ENCODE measurements around the gene HDGFL2.

Gene HDGFL2

DNA sequence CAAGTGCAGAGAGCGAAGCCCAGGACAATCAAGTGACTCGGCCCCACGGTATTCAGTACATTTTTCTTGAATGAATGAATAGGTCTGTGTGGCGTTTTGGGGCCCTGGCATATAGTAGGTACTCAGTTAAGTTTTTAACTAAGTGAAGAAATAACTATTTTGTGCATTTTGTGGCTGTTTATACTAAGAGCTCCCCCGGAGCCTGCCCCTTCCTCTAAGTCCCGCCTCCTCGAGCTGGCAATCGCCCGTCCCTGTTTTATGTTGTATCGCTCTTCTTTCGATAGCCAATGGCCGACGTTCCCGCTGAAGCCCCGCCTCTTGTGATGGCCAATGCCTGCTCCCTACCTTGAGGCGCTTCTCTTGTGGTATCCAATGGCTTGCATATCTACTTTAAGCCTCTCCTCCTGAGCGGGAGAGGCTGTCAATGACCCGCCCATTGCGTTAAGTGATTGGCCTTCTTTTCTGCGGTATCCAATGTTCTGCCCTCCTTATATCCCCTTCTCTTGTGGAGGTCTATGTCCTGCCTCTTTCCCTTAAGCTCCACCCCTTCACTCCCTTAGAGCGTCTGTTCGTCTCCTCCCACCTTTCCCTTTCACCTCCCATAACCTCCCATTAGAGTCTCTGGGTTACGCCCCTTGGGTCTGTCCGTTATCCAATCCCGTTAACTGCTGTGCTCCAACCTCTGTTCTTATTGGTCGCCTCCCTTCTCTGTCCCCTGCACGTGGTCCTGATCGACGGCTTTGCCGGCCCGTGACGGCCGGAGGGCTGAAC lies 509 bp upstream of the HDGFL2 start:
- DNase-seq: peak; percentile 99

- no peak for DNase-seq
Measured at GRCh38 chr19:4473011-4473762, 1.1 kb downstream of the HDGFL2 start.

DNA sequence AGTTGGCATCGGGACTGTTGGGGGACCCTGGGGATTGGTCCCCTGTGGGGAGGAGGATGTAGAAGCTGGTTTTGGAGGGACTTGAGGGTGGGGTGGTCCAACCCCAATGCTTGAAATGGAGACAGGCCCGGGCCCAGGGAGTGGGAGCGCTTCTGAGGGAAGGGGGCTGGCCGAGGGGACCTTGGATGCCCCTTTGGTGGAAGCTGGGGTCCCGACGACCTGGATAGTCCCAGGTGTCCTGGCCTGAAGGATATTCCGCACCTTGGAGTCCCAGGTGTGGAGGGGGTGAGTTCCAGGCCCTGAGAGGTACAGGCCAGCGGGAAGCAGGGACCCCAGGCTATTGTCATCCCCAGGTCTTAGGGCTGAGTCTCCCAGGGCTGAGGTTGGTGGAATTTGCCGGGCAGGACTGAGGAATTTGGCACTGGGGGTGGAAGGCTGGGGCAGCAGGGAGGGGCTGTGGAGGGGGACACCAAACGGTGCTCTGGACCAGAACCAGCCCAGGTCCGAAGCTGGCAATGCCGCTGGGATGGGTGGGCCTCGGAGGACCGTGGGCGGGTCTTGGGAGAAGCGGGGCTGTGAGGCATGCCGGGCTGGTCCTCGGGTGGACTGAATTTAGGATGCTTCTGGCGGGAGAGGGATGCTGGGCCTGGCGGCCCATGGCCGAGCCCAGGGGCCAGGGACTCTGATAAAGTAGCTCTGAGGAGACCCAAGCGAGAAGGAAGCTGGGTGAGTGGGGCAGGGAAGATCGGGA lies 1.8 kb downstream of the HDGFL2 start:
- no peak for DNase-seq

- DNase-seq: no peak
Measured at GRCh38 chr19:4474514-4475022, 2.5 kb downstream of the HDGFL2 start.

DNA sequence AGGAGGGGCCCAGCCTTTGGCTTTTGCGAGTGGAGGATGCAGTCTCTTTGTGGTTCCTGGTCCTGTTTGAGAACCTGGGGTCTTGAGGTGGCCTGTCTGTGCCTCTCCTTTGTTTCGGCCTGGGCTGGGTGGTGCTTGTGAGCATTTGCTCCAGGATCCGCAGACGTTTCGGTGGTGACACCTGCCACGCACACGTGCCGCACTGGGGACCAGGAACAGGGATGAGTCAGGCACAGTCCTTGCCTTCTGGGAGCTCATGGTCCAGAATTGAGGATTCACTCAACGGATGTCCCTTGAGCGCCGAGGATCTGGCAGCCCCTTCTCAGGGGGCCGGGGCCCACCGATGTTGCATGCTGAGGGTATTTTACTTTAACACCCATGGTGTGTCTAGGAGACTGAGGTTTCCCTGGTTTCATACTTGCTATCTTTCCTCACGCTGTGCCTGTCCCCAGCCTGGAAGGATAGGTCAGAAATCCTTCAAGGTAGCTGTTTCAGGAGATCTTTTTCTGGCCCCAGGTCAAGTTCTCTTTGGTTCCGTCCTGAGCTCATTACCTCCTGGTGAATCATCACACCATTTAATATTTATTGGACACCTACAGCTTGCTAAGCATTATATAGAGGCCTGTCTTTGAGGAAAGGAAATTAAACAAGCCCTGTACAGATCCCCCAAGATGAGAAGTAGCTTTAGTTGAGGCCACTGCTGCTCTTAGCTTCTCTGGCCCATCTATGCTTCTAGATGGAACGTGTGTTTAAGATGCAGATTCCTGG lies 5.1 kb downstream of the HDGFL2 start:
- DNase-seq: no peak

DNA sequence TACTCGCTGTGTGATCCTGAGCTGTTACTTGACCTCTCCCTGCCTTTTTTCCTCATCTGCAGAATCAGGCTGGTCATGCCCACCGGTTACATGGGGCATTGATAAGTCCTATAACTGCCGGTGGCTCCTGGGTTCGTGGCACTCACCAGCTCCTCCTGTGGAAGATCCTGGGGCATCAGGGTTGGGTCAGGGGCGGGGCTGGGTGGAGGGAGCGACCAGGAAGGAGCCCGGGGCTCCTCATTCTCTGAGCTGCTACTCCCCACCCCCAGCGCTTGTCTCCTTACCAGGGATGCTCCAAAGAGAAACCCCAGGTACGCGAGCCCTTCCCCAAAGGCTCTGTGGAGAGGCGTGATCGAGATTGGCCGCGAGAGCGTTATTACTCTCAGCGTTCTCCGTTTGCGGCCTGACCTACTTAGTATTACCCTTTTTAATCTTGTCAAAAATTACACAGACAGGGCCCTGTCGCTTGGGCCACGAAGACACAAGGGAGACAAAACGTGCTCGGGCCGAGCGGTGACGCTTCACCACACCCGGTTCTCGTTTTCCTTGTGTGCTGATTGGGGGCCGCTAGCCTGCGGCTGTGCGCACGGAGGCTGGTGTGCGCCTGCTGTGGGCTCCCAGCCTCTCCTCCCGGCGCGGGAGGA lies 10.7 kb downstream of the HDGFL2 start:
- DNase-seq: no peak

DNA sequence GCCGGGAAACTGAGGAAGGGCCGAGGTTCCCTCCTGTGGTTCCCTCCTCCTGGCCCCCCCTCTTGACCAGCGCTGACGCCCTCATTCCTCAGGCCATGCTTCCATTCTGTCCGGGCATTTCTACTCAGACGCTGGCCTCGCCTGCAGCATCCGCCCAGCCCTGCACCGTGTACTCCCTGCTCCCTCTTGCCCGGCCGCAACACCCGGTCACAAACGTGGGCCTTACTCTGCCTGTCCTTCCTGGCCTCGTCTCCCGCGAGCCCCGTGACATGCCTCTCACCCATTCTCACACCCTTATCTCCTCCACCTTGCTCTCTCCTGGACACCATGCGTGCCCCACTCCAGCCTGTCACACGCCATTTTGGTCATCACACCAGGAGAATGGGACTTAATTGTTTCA lies 11.3 kb downstream of the HDGFL2 start:
- DNase-seq: no peak

DNA sequence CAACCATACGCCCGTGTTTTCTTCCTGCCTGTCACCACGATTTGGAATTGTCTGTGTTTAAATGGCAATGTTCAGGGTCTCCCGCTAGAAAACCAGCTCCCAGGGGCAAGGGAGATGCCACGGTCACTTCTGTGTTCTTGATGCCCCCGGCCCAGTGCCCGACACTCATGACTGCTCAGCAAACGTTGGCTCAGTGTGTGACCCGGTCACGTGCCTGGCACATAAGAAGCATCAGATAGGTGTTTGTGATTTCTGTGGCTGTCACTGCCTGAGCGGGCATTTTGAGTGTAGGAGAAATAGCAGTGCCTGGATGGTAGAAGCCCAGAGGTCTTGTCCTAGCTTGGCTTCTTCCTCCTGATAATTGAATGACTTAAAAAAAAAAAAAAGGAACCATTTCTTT lies 15.5 kb downstream of the HDGFL2 start:
- DNase-seq: no peak

DNA sequence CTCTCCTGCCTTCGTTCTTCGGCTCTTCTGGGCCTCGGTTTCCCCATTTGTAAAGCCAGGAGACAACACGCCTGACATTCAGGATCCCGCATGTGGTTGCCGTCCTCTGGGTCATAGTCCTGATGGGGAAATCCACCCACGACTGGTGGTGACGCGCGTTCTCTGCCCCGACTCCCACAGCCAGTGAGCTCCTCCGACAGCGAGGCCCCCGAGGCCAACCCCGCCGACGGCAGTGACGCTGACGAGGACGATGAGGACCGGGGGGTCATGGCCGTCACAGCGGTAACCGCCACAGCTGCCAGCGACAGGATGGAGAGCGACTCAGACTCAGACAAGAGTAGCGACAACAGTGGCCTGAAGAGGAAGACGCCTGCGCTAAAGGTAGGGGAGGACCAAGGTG lies 16.4 kb downstream of the HDGFL2 start:
- no peak for DNase-seq

GRCh38 chr19:4491446-4491845 lies 19.3 kb downstream of the HDGFL2 start:
- DNase-seq: no peak

DNA sequence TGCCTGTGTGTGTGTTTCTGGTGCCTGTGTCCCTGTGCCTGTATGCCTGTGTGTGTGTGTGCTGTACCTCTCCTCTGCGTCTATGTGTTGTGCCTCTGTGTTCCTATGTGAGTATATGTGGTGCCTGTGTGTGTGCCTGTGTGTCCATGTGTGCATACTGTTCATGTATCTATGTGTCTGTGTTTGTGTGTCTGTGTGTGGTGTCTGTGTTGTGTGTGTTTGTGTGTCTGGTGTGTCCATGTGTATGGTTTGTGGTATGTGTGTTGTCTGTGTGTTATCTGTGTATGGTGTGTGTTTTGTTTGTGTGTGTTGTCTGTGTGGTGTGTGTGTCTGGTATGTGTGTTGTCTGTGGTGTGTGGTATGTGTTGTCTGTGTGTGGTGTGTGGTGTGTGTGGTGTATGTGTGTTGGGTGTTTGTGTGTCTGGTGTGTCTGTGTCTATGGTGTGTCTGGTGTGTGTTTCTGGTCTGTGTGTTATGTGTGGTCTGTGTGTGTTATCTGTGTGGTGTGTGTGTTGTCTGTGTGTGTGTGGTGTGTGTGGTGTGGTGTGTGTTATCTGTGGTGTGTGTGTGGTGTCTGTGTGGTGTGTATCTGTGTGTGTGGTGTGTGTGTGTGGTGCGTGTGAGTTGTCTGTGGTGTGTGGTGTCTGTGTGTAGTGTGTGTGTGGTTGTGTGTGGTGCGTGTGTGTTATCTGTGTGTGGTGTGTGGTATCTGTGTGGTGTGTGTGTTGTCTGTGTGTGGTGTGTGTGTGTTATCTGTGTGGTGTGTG lies 20.4 kb downstream of the HDGFL2 start:
- no peak for DNase-seq

- no peak for DNase-seq
Measured at GRCh38 chr19:4493104-4493928, 21.2 kb downstream of the HDGFL2 start.

DNA sequence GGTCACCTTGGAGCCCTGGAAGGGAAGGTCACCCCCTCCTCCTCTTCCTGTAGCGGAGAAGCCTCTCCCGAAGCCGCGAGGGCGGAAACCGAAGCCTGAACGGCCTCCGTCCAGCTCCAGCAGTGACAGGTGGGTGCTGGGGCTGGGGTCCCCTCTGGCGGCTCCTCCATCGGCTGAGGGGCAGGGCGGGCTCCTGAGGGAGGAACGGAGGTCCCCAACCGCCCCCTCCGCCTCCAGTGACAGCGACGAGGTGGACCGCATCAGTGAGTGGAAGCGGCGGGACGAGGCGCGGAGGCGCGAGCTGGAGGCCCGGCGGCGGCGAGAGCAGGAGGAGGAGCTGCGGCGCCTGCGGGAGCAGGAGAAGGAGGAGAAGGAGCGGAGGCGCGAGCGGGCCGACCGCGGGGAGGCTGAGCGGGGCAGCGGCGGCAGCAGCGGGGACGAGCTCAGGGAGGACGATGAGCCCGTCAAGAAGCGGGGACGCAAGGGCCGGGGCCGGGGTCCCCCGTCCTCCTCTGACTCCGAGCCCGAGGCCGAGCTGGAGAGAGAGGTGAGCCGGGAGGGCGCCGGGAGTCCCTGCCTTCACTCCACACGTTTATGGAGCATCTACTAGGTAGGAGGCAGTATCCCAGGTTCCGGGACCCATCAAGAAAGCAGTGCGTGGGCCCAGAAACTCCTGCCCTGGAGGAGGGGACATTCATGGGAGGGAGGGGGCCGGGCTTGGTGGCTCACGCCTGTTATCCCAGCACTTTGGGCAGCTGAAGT lies 22.0 kb downstream of the HDGFL2 start:
- DNase-seq: no peak

DNA sequence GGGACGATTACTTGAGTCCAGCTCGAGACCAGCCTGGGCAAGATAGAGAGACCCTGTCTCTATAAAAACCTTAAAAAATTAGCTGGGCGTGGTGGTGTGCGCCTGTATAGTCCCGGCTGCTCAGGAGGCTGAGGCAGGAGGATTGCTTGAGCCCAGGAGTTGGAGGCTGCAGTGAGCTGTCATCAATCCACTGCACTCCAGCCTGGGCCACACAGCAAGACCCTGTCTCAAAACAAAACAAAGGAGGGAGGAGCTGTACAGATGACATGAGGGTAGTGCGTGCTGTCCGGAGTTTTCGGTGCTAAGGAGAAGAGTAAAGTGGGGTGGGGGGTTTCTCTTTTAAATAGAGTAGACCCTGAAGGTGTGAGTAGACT lies 22.6 kb downstream of the HDGFL2 start:
- no peak for DNase-seq

DNA sequence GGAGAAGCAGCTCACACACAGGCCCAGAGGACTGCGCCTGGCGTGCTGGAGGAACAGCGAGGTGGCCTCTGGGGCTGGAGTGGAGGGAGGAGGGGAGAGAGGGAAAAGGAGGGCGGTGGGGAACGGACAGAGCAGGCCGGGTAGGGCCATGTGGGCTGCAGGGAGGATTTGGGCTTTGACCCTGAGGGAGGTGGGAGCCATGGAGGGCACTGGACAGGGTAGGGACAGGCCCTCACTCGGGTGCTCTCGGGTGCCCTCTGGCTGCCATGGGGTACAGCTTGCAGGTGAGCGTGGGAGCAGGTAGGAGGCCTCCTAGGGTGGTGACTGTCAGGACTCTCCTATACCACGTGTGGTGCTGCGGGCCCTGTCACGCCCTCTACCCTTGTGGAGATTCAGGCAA lies 23.4 kb downstream of the HDGFL2 start:
- DNase-seq: no peak

- no peak for DNase-seq
Measured at GRCh38 chr19:4496304-4496703, 24.2 kb downstream of the HDGFL2 start.

GRCh38 chr19:4497770-4498389 lies 25.8 kb downstream of the HDGFL2 start:
- DNase-seq: no peak

DNA sequence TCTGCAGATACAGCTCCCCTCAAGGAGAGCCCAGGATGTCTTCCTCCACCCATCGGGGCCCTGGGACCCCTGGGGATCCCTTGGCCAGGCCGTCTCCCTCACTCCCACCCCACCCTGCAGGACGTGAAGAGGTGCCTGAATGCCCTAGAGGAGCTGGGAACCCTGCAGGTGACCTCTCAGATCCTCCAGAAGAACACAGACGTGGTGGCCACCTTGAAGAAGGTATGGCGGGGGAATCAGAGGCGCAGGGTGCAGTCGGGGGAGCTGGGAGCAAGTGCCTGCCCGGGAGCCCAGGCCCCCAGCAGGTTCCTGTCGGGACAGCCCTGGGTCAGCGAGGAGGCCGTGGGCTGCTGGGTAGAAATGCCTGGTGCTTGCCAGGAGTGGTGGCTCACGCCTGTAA lies 26.6 kb downstream of the HDGFL2 start:
- DNase-seq: no peak

DNA sequence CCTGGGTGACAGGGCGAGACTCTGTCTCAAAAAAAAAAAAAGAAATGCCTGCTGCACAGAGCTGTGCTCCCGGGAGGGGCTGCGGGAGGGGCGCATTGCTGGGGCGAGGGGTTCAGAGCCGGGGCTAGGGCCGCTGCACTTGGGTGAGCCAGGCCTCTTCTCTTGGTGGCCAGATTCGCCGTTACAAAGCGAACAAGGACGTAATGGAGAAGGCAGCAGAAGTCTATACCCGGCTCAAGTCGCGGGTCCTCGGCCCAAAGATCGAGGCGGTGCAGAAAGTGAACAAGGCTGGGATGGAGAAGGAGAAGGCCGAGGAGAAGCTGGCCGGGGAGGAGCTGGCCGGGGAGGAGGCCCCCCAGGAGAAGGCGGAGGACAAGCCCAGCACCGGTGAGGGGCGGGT lies 27.2 kb downstream of the HDGFL2 start:
- DNase-seq: no peak
